Medulla oblongata (tissue), 1 donor: Measurements from ENCODE around the gene EXOC1.

Source experiments
- DNase-seq: peaks from one replicate; pipeline ENCODE4 v3.0.0-alpha.2; 2015; ENCODE audit errors: extremely low spot score

Gene EXOC1

GRCh38 chr4:55951191-55951922, 97.9 kb downstream of the EXOC1 start:
- no peak for DNase-seq
